Fibroblast of skin of right quadriceps (primary cell): ENCODE measurements around the gene CLEC16A.
A peak's percentile ranks its signal among the peaks of the same experiment; 100 is the strongest.

Source experiments
- DNase-seq: peaks from one replicate; pipeline ENCODE4 v3.0.0-alpha.2; 2013

Gene CLEC16A

GRCh38 chr16:11046382-11046931 is 102.1 kb downstream of the CLEC16A start:
- DNase-seq = no peak

- peak; percentile 90 for DNase-seq
These were observed 102.7 kb downstream of the CLEC16A start for GRCh38 chr16:11047057-11047456.

GRCh38 chr16:11047939-11048800 is 103.8 kb downstream of the CLEC16A start:
- DNase-seq = no peak

GRCh38 chr16:11049396-11050059 is 105.2 kb downstream of the CLEC16A start:
- DNase-seq = no peak

- DNase-seq = no peak
These were observed 106.2 kb downstream of the CLEC16A start for GRCh38 chr16:11050536-11050935.

- DNase-seq = no peak
These were observed 106.6 kb downstream of the CLEC16A start for GRCh38 chr16:11050944-11051343.

- no peak for DNase-seq
These were observed 107.1 kb downstream of the CLEC16A start for GRCh38 chr16:11051430-11051829.

- DNase-seq = no peak
These were observed 107.8 kb downstream of the CLEC16A start for GRCh38 chr16:11051879-11052808.

- DNase-seq = no peak
These were observed 109.6 kb downstream of the CLEC16A start for GRCh38 chr16:11053916-11054460.

GRCh38 chr16:11056090-11056992 is 112.0 kb downstream of the CLEC16A start:
- DNase-seq = peak; percentile 41

- DNase-seq = no peak
These were observed 112.8 kb downstream of the CLEC16A start for GRCh38 chr16:11056993-11057649.

GRCh38 chr16:11057711-11058345 is 113.5 kb downstream of the CLEC16A start:
- no peak for DNase-seq

- DNase-seq = no peak
These were observed 114.5 kb downstream of the CLEC16A start for GRCh38 chr16:11058832-11059231.

GRCh38 chr16:11059588-11059987 is 115.2 kb downstream of the CLEC16A start:
- DNase-seq = no peak

- DNase-seq = no peak
These were observed 116.0 kb downstream of the CLEC16A start for GRCh38 chr16:11060364-11060763.

GRCh38 chr16:11060842-11061241 is 116.5 kb downstream of the CLEC16A start:
- DNase-seq = no peak

- DNase-seq = no peak
These were observed 117.4 kb downstream of the CLEC16A start for GRCh38 chr16:11061629-11062270.

- no peak for DNase-seq
These were observed 119.3 kb downstream of the CLEC16A start for GRCh38 chr16:11063448-11064201.

GRCh38 chr16:11064202-11064540 is 119.8 kb downstream of the CLEC16A start:
- DNase-seq = no peak
